ENCODE measurements around the gene ESPN.
"Not testable (repeated sequence)": the region's sequence is repeated elsewhere in the genome, so short reads cannot be mapped to it uniquely, and the experiment has no call there.

The ESPN gene, protein sequence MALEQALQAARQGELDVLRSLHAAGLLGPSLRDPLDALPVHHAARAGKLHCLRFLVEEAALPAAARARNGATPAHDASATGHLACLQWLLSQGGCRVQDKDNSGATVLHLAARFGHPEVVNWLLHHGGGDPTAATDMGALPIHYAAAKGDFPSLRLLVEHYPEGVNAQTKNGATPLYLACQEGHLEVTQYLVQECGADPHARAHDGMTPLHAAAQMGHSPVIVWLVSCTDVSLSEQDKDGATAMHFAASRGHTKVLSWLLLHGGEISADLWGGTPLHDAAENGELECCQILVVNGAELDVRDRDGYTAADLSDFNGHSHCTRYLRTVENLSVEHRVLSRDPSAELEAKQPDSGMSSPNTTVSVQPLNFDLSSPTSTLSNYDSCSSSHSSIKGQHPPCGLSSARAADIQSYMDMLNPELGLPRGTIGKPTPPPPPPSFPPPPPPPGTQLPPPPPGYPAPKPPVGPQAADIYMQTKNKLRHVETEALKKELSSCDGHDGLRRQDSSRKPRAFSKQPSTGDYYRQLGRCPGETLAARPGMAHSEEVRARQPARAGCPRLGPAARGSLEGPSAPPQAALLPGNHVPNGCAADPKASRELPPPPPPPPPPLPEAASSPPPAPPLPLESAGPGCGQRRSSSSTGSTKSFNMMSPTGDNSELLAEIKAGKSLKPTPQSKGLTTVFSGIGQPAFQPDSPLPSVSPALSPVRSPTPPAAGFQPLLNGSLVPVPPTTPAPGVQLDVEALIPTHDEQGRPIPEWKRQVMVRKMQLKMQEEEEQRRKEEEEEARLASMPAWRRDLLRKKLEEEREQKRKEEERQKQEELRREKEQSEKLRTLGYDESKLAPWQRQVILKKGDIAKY

DNA sequence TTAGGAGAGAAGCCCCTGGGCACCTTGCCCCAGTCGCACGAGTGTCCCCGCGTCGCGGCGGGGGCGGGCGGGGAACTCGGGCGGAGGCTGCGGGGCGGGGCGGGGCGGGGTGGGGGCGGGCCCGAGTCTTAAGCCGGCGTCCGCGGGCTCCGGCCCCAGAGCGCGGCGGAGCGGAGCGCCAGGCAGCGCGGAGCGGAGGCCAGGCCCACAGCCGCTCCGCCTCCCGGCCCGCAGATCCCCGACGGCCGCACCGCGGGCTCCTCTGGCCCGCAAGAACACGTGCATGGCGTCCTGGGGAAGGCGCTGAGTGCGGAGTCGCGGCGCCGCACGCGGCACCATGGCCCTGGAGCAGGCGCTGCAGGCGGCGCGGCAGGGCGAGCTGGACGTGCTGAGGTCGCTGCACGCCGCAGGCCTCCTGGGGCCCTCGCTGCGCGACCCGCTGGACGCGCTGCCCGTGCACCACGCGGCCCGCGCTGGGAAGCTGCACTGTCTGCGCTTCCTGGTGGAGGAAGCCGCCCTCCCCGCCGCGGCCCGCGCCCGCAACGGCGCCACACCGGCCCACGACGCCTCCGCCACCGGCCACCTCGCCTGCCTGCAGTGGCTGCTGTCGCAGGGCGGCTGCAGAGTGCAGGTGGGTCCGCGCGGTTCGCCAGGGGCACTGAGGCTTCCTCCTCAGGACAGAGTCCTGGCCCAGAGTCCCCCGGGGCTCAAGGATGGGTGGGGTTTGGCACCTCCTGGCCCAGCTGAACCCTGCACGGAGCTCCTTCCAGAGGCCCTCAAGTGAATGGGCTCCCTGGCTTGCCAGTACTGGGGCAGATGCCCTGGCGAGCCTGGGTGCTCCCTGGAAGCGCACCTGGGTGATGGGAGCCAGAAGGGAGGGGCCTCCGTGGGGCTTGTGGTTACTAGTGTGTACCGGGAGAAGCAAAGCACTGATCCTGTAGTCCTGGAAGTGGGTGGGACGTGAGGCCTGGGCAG lies at the start of gene ESPN:
ESPN (plus strand) TSS at position 158 of the 975 bp plus-strand sequence; CDS start at position 338, 180 bp downstream.
- DNase-seq, result no peak

DNA sequence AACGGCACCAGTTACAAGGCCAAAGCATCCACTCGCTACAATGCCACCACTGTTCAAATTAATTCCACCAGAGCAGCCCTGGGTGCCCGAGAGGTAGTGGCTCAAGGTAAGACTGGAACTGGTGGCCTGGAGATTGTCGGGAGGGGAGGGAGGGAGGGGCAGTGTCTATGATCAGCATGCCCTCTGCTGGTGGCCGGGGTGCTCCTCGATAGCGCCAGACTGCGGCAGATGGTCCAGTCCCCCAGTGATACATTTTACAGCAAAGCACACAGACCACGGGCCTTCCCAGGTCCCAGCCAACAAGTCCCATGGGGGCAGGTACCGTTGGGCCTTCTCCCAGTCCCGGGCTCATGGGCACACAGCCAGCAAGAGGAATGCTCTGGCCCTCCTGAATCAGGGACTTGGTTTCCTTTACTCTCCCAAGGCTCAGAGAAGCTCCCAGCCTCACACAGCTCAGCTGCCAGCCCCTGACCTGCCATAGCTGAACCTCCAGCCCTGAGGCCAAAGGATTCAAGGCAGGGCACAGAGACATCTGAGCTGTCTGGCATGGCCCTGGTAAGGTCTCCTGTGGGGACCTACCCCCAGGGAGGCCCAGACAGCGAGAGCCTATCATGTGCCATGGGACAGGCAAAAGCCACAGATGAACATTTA lies 46.4 kb upstream of the ESPN start:
- no peak for DNase-seq

GRCh38 chr1:6380037-6380436 lies 44.5 kb upstream of the ESPN start:
- DNase-seq, result no peak

DNA sequence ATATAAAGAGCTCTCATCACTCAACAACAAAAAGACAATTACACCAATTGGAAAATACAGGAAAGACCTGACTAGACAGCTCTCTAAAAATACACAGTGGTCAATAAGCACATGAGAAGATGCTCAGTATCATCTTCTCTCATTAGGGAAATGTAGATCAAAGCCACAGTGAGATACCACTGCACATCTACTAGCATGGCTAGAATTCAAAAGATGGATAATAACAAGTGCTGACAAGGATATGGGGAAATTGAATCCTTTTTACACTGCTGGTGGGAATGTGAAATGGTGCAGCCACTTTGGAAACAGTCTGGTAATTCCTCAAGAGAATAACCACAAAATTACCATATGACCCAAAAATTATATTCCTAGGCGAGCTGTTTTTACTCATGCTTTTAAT lies 40.4 kb upstream of the ESPN start:
- DNase-seq, result no peak

- peak in 51 of 56 donors; percentile 18 to 90 (median 64) for DNase-seq
These were observed 39.6 kb upstream of the ESPN start for GRCh38 chr1:6384962-6385361.

DNA sequence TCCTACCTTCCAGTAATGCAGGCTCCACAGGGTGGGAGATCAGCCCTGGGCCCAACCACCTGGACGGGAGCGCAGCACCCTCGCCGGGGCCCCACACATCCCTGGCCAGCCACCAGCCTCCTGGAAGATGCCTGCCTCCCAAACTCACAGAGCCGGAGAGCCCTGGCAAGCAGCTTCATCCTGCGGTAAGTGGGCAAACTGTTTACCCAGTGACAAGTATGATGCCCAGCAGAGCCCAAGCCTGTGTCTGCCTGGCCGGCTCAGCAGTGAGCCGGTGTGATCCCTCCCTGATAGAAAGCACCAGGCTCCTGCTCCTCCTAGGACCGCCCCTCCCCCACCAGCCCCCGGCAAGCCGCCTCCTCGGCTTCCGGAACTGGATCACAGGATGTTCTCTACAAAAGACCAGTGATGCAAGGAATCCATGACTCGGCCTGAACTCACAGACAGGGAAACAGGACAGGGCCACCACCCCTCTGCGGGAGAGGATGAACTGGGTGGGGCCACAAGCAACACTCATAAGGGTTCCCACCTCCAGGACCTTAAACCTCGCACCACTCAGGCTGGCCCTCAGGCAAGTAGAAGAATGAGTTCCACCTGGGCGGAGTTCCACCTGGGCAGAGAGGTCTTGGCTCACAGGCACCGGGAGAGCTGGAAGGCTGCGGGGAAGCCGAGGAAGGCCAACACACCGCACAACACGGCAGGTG lies 38.9 kb upstream of the ESPN start:
- DNase-seq, result peak in 39 of 56 donors; percentile 8 to 69 (median 35)

- no peak for DNase-seq
These were observed 38.1 kb upstream of the ESPN start for GRCh38 chr1:6386371-6386949.

DNA sequence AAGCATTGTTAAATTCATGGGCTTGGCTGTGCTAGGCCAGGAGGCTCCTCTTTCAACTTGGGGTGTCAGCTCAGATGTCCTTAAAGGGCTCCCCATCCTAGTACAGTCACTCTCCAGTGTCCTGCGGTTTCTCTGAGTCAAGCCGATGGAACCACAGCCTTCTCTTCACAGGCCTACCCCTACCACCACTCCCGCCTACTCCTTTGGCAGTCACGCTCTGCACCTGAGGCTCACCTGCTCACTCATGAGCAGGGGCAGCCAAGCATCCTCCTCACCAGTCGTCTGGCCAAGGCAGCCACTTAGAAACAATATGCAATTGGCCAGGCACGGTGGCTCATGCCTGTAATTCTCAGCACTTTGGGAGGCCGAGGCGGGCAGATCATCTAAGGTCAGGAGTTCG lies 34.6 kb upstream of the ESPN start:
- DNase-seq, result no peak

DNA sequence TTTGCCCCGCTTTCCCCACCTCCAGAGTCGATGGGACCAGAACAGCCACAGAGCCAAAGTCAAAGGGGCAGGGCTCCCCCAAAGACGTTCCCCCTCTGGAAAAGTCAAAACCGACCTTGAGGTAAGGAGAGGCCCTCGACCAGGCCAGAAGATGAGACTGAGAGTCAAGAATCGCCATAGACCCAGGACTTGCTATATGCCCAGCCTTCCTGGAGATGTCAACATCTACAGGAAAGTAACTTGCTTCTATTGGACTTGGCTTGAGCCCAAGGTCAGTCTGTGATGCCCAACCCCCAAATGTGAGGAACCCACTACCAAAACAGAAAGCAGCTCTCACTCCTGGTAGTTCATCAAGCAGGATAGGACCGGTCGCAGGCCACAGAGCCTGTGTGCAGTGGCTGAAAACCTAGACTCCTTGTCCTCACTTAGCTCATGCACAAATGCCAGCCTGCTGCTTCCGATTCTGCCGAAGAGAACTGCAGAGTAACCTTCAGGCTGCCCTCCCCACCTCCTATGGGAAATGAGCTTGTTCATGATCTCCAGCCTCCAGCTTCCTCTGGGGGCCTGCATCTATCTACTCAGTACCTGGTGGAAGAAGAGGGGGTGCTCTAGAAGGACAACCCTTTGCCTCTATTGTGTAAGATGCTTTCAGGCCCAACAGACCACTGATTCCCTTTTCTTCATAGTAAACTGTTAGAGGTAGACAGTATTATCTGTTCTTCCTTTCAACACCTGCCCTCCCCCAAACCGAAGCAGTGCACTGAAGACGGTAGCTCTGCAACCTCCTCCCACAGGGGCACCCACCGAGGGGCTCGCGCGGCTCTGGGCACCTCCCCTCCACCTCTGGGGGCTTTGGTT lies 32.4 kb upstream of the ESPN start:
- DNase-seq, result peak in 3 of 56 donors; percentile 22 to 35 (median 23)

- DNase-seq, result peak in 6 of 56 donors; percentile 8 to 49 (median 28)
These were observed 31.7 kb upstream of the ESPN start for GRCh38 chr1:6392809-6393399.

GRCh38 chr1:6393400-6394187 lies 31.0 kb upstream of the ESPN start, which contains the start of gene ACOT7:
ACOT7 (minus strand) TSS chr1:6393767; CDS start chr1:6393399, 368 bp downstream.
- peak; percentile 36 to 95 (median 86) for DNase-seq

DNA sequence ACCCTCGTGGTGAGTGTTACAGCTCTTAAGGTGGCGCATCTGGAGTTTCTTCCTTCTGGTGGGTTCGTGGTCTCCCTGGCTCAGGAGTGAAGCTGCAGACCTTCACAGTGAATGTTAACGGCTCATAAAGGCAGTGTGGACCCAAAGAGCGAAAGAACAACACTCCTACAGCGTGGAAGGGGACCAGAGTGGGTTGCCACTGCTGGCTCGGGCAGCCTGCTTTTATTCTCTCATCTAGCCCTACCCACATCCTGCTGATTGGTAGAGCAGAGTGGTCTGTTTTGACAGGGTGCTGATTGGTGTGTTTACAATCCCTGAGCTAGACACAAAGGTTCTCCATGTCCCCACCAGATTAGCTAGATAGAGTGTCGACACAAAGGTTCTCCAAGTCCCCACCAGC lies 29.4 kb upstream of the ESPN start:
- not testable (repeated sequence) for DNase-seq

- not testable (repeated sequence) for DNase-seq
These were observed 28.8 kb upstream of the ESPN start for GRCh38 chr1:6395781-6396244.

GRCh38 chr1:6396998-6397397 lies 27.6 kb upstream of the ESPN start:
- no peak for DNase-seq

GRCh38 chr1:6397844-6398441 lies 26.6 kb upstream of the ESPN start:
- no peak for DNase-seq

DNA sequence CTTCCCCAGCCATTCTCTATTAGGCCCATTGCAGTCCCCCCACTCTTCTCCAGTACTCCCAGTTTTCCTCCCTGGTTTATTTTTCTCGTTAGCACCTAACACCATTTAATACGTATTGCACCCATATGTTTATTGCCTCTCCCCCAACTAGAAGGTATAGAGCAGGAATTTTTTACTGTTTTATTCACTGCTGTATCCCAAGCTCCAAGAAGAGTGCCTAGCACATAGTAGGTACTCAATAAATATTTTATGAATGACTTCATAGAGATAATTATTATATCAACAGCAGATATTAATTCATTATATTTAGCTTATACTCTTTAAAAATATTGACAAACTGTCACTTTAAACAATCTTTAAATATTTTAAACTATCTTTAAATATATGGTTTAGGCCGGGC lies 25.3 kb upstream of the ESPN start:
- no peak for DNase-seq

GRCh38 chr1:6401673-6402072 lies 22.9 kb upstream of the ESPN start:
- no peak for DNase-seq

Measured in amygdala (tissue), 56 donors.